Embryonic facial prominence (tissue), 1 donor: ENCODE data around the gene CECR2.

Source experiments
- DNase-seq: peaks from one replicate; pipeline ENCODE4 v3.0.0-alpha.2; 2016; ENCODE audit errors: extremely low spot score

Gene CECR2

GRCh38 chr22:17569971-17570511 lies 200.8 kb downstream of the CECR2 start:
- no peak for DNase-seq

DNA sequence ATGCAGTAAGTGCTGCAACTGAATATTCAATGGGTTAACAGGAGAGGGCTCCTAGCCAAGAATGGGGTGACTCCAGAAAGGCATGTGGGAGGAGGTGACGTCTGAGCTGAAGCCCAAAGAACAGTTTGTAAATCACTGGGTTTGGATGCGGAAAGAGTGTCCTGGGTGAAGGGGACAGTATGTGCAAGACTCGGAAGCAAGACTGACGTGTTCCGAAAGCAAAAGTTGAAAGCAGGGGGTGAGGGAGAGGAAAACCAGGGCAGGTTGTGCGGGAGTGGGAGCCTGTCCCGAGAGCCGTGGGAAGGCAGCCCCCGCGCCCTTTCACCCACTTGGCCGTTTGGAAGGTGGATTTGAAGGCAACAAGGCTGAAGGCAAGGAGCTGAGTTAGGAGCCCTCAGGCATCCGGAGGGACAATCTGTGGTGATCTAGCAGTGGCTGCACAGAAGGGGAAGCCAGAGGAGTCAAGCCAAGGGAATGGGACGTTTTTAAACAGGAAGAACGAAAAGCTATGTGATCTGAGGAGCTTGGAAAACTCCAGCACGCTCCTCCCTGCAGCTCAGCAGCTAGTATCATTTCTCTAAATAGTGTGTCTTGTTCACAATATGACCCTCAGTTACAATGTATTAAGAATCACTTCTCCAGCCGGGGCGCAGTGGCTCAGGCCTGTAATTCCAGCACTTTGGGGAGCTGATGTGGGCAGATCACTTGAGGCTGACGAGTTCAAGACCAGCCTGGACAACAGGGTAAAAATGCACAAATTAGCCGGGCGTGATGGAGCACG lies 201.8 kb downstream of the CECR2 start:
- no peak for DNase-seq

DNA sequence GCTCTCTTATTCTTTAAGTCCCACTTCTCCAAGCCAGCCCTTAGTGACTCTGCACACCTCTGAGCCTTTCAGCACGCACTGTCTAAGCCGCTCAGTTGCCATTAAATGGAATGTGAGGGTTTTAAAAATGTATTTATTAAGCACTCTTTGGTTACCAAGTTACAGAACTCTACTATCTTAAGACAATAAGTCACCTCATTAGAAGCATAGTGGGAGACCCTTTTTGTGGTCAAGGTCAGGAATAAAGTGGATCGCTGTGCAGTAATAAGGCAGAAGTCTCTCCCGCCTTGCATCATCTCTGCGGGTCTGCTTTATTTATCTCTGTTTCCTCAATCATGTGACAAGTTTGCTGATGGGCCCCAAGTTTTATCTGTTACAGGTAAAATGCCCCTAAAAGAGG lies 205.9 kb downstream of the CECR2 start:
- no peak for DNase-seq

GRCh38 chr22:17575681-17576080 lies 206.4 kb downstream of the CECR2 start:
- DNase-seq: no peak

GRCh38 chr22:17576470-17576869 lies 207.2 kb downstream of the CECR2 start:
- DNase-seq: no peak

- no peak for DNase-seq
Measured at GRCh38 chr22:17578136-17578754, 209.0 kb downstream of the CECR2 start.

DNA sequence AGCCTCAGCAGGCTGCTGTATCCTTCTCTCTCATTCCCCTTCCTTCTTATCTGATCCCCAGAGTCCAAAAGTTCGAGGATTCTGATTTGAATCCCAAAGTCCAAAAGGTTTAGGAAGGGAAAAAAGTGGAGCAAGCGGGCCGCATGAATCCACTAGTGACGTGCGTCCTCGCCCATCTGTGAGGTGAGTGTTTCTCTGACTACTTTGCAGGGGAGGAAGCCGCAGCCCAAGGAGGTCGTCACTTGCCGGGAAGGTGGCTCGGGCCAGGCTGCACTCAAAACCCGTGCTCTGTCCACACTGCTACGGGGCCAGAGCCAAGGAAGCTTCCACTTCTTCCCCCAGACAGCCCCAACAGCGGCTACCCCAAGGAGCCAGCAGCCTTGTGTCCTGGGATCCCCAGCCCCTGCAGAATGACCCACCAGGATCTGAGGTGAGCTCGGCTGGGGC lies 210.3 kb downstream of the CECR2 start:
- DNase-seq: no peak

DNA sequence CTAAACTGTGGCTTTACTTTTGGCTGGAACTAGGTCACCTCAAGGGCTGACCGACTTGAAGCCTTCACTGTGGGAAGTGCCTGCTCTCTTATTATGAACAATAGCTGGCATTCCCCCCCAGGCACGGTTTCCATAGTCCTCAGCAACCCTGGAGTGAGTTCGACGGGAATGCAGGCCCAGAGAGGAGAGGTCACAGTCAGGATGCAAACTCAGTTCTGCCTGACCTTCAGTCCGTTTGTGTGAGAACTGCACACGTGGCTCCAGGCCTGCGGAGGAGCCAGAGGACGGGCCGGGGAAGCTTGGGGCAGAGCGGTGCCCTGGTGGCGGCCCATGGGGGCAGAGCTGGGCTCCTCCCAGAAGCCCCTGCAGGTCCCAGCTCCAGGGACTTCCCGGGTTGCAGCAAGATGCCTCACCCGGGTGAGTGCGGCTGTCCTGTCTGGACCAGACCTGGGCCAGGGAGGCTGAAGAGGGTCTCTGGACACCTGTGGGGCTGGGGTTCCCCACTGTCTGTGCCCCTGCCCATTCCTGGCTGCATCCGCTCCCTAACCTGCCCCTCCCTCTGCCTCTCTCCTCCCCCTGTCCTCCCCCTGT lies 211.3 kb downstream of the CECR2 start:
- DNase-seq: no peak

DNA sequence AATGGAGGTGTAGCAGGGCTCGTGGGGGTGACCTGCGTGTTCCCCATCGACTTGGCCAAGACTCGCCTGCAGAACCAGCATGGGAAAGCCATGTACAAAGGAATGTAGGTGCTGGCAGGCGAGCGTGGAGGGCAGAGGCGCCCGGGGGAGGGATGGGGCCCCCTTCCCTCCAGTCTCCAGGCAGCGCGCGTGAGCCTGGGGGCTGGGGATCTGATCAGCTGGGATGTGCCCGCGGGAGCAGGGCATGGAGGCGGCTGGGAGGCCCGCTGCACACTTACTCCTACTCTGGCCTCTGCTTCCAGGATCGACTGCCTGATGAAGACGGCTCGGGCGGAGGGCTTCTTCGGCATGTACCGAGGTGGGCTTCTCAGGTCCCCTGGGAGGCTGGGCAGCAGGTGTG lies 211.8 kb downstream of the CECR2 start:
- no peak for DNase-seq

GRCh38 chr22:17581631-17582030 lies 212.4 kb downstream of the CECR2 start:
- DNase-seq: no peak

- no peak for DNase-seq
Measured at GRCh38 chr22:17583151-17583550, 213.9 kb downstream of the CECR2 start.

- no peak for DNase-seq
Measured at GRCh38 chr22:17586831-17587440, 217.7 kb downstream of the CECR2 start.

DNA sequence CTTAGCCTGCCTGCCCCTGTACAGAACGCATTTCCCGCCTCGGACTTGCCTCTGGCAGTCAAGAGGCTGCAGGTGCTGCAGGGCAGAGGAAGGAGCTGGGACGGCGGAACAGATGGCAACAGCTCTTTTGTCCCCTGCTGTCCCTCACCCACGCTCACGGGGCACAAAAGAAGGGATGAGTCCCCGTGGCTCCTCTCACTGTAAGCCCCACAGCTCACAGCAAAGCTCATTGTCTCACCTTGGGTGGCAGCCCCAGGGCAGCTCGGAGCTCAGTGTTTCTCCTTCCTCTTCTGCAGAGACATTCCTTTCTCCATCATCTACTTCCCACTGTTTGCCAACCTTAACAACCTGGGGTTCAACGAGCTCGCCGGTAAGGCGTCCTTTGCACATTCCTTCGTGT lies 218.4 kb downstream of the CECR2 start:
- DNase-seq: no peak

GRCh38 chr22:17588606-17589005 lies 219.3 kb downstream of the CECR2 start:
- DNase-seq: no peak

DNA sequence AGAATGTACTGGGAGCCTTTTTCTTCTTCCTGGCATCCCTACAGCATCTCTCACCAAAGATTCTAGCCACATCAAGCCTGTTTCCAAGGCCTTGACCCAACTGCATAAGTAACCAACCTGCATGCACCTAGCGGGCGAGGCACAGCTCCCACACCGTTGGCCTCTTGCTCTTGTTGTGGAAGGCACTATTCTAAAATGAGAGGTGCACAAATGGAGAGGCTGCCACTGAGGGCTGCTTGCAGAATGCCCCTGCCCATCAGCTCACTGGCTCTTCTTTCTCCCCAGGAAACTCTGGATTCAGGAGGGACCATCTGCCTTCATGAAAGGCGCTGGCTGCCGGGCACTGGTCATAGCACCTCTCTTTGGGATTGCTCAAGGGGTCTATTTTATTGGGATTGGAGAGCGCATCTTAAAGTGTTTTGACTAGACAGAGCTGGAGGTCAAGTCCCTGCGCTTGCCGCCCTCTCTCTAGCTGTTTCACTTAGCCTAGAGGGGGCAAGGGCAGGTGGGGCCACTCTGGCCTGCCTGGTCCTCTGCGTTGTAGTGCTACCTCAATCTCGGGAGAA lies 220.6 kb downstream of the CECR2 start:
- DNase-seq: no peak

GRCh38 chr22:17590586-17590985 lies 221.3 kb downstream of the CECR2 start:
- DNase-seq: no peak

DNA sequence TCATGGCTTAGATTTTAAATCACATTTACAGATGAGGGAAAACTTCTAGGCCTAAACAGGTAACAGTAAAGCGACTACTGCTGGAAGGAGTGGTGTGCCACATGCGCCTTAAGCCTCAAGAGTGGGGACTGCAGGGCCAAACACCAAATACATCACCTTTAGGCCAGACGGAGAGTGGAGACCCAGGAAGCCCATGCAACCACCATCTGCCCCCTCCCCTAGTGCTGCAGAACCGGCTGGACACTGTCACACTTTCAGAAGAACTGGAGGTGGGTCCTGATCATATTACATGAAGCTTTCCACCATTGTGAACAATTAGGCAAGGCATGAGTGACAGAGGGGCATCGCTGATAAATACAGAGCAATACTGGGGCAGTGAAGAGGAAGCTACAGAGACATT lies 222.9 kb downstream of the CECR2 start:
- no peak for DNase-seq

GRCh38 chr22:17596226-17596625 lies 227.0 kb downstream of the CECR2 start:
- no peak for DNase-seq

GRCh38 chr22:17597217-17597616 lies 228.0 kb downstream of the CECR2 start:
- no peak for DNase-seq

GRCh38 chr22:17598318-17598717 lies 229.1 kb downstream of the CECR2 start:
- no peak for DNase-seq

- DNase-seq: no peak
Measured at GRCh38 chr22:17601031-17601430, 231.8 kb downstream of the CECR2 start.

- no peak for DNase-seq
Measured at GRCh38 chr22:17603668-17604067, 234.4 kb downstream of the CECR2 start.
